Stomach smooth muscle (tissue), 2 donors: Measurements from ENCODE around the gene PIK3CD.

Source experiments
- H3K27ac ChIP-seq: one replicate; pipeline ENCODE4 v1.7.0; 2013; ENCODE audit warnings: mild to moderate bottlenecking, low read length, inconsistent platforms
- H3K27me3 ChIP-seq, 2 donors: one replicate each; pipeline ENCODE4 v1.7.0; 2013; ENCODE audit warnings: low read length in 2 of 2; ENCODE audit not compliant: insufficient read depth in 2 of 2, control insufficient read depth in 1 of 2
- H3K36me3 ChIP-seq, 2 donors: one replicate each; pipeline ENCODE4 v1.7.0; 2013; ENCODE audit warnings: low read length in 2 of 2; ENCODE audit not compliant: control insufficient read depth in 2 of 2, insufficient read depth in 2 of 2
- H3K4me1 ChIP-seq: one replicate; pipeline ENCODE4 v1.7.0; 2013; ENCODE audit warnings: low read length; ENCODE audit not compliant: control insufficient read depth, insufficient read depth
- H3K4me3 ChIP-seq, 2 donors: one replicate each; pipeline ENCODE4 v1.7.0; 2013; ENCODE audit warnings: low read length in 2 of 2
- H3K9ac ChIP-seq, 2 donors: one replicate each; pipeline ENCODE4 v1.7.0; 2013; ENCODE audit warnings: low read length in 2 of 2, mild to moderate bottlenecking in 1 of 2
- H3K9me3 ChIP-seq, 2 donors: one replicate each; pipeline ENCODE4 v1.7.0; 2013; ENCODE audit warnings: low read length in 2 of 2; ENCODE audit not compliant: control insufficient read depth in 2 of 2
- donor health status: healthy.
- donor health status: Pancreatic carcinoma.

PIK3CD gene

DNA sequence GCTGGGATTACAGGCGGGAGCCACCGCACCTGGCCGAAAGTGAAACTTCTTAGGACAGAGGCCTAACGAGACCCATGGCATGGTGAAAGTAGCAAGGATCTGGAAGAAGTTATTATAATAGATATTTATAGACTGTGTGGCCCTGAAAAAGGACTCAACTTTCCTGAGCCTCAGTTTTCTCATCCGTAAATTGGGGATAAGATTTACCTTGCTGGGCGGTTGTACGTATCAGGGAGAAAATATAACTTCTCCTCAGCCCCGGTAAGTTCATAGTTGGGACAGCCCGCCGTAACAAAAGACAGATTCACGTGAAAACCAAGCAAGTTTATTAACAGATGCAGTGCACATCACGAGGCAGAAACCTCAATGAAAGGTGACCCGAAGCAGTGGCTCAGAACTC, 5.5 kb upstream of the PIK3CD start:
- H3K9ac ChIP-seq, result no peak overlapping the region
- H3K9me3 ChIP-seq, result no peaks in the 10 kb centered on the region
- H3K27ac ChIP-seq, result no peak overlapping the region
- H3K4me3 ChIP-seq, result no peak overlapping the region
- no peaks in the 10 kb centered on the region for H3K36me3 ChIP-seq
- H3K4me1 ChIP-seq, result no peaks in the 10 kb centered on the region
- peaks cover 3 to 5% of the 10 kb centered on the region in 2 donors for H3K27me3 ChIP-seq

GRCh38 chr1:9648171-9648570, 3.4 kb upstream of the PIK3CD start:
- Histone ChIP-seq H3K4me1 (peaks cover 8% of the 10 kb centered on the region), H3K4me3 (no peak overlapping the region), H3K36me3 (no peaks in the 10 kb centered on the region), H3K27me3 (peaks cover 7 to 21% of the 10 kb centered on the region in 2 donors), H3K27ac (no peak overlapping the region), H3K9me3 (no peaks in the 10 kb centered on the region), H3K9ac (no peak overlapping the region)

DNA sequence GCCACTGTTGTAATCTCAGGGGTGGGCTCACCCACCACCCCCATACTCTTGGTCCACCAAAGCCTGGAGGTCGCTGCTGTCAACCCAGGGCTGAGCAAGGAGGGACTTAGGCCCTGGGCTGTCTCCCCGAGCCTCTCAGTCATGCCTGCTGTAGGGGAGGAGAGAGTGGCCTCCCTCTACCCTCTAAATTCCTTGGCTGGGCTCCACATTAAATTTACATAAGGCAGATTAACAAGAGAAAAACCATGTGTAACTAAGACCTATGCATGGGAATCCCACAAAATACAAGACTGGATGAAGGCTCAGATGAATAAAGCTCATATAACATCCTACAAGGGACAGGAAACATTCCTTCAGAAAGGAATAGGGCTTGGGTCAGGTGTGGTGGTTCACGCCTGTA, 1.8 kb upstream of the PIK3CD start:
- Histone ChIP-seq H3K9me3 (no peaks in the 10 kb centered on the region), H3K27ac (no peak overlapping the region), H3K27me3 (peaks cover 12 to 27% of the 10 kb centered on the region in 2 donors)

GRCh38 chr1:9651220-9651564, 339 bp upstream of the PIK3CD start:
- H3K36me3 ChIP-seq, result no peaks in the 10 kb centered on the region
- peaks cover 12 to 27% of the 10 kb centered on the region in 2 donors for H3K27me3 ChIP-seq
- H3K9ac ChIP-seq, result no peak overlapping the region
- peak overlapping the region in 1 of 2 donors; percentile 54 for H3K4me3 ChIP-seq
- no peaks in the 10 kb centered on the region for H3K9me3 ChIP-seq
- peaks cover 8% of the 10 kb centered on the region for H3K4me1 ChIP-seq
- no peak overlapping the region for H3K27ac ChIP-seq

More for the DNA sequence above, 1.8 kb upstream of the PIK3CD start:
- H3K9ac ChIP-seq, result no peak overlapping the region
- peaks cover 8% of the 10 kb centered on the region for H3K4me1 ChIP-seq
- no peaks in the 10 kb centered on the region for H3K36me3 ChIP-seq
- H3K4me3 ChIP-seq, result no peak overlapping the region

GRCh38 chr1:9652379-9653209, 1.1 kb downstream of the PIK3CD start:
- Histone ChIP-seq H3K27me3 (peaks cover 12 to 27% of the 10 kb centered on the region in 2 donors), H3K4me3 (peak overlapping the region in 1 of 2 donors; percentile 54), H3K9me3 (no peaks in the 10 kb centered on the region), H3K4me1 (peaks cover 8% of the 10 kb centered on the region), H3K36me3 (no peaks in the 10 kb centered on the region), H3K9ac (no peak overlapping the region), H3K27ac (no peak overlapping the region)

DNA sequence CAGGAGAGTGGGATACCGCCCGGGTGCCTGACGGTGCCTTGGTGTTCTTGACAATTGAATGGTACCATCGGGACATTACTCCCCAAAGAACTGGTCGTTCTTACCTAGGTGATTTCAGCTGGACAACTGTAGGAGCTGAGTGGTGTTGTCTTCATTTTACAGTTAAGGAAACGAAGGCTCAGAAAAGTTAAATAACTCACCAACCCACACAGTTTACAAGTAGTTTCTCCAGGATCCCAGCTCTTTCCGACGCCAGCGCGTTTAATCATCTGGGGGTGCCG, 1.6 kb downstream of the PIK3CD start:
- H3K36me3 ChIP-seq, result no peaks in the 10 kb centered on the region
- H3K4me1 ChIP-seq, result peaks cover 8% of the 10 kb centered on the region
- H3K27me3 ChIP-seq, result peaks cover 12 to 27% of the 10 kb centered on the region in 2 donors
- H3K9ac ChIP-seq, result no peak overlapping the region
- H3K9me3 ChIP-seq, result no peaks in the 10 kb centered on the region
- H3K27ac ChIP-seq, result no peak overlapping the region
- H3K4me3 ChIP-seq, result no peak overlapping the region

DNA sequence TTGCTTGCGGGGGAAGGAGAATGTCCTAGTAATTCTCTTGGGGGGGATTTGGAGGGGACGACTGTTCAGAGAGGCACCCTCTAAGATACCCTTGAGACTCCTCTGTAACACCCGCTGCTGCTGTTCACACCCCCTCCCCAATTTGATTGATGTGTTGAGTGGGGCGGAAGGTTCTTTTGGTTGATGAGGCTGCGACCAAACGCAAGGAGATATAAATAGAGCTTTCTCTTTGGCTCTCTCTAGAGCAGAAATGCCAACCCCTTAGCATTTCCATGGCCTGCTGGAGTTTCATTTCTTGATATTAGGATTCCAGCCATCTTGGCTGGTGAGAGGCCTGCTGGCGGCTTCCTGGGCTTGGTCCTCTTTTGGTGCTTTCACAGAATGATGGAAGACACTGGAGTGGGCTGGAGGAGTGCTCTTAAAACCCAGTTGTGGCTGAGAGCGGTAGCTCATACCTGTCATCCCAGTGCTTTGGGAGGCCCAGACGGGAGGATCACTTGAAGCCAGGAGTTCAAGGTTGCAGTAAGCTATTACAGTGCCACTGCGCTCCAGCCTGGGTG, 2.0 kb downstream of the PIK3CD start:
- Histone ChIP-seq H3K9me3 (no peaks in the 10 kb centered on the region), H3K27me3 (peaks cover 12 to 27% of the 10 kb centered on the region in 2 donors), H3K4me1 (peaks cover 8% of the 10 kb centered on the region), H3K9ac (no peak overlapping the region), H3K4me3 (no peak overlapping the region), H3K27ac (no peak overlapping the region), H3K36me3 (no peaks in the 10 kb centered on the region)

DNA sequence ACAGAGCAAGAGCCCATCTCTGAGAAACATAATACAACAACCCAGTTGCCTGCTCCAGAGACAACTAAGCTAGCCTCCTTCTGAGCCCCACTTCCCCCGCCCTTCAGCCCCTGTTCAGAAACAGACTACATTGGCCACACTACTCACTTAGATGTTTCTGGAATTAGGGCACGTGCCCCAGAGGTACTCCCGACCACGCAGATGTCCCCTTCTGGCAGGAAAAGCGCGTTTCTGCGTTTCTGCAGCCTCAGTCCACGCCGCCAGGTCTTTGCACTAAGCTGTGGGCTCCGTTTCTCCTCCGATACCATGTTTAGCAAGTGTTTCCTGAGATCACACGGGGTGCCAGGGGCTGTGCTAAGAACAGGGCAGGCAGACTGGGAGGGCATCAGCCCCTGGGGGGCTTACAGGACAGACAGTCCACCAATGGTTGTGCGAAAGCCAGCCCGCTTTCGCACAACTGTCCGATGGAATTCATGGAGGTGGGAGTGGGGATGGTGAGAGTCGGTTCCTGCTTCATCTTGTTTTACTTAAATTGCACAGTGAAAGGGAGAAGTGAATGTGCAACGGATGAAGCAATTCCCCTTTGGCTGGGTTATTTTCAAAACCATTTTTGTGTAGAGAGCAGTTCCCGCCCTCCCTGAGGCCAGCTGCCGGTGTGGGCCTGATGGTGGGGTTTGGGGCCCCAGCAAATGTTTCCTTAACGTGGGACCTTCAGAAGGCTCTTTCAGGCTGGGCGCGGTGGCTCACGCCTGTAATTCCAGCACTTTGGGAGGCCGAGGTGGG, 2.7 kb downstream of the PIK3CD start:
- Histone ChIP-seq H3K36me3 (no peaks in the 10 kb centered on the region), H3K4me1 (peaks cover 8% of the 10 kb centered on the region), H3K9ac (no peak overlapping the region), H3K4me3 (no peak overlapping the region), H3K9me3 (no peaks in the 10 kb centered on the region), H3K27me3 (peaks cover 12 to 27% of the 10 kb centered on the region in 2 donors), H3K27ac (no peak overlapping the region)

DNA sequence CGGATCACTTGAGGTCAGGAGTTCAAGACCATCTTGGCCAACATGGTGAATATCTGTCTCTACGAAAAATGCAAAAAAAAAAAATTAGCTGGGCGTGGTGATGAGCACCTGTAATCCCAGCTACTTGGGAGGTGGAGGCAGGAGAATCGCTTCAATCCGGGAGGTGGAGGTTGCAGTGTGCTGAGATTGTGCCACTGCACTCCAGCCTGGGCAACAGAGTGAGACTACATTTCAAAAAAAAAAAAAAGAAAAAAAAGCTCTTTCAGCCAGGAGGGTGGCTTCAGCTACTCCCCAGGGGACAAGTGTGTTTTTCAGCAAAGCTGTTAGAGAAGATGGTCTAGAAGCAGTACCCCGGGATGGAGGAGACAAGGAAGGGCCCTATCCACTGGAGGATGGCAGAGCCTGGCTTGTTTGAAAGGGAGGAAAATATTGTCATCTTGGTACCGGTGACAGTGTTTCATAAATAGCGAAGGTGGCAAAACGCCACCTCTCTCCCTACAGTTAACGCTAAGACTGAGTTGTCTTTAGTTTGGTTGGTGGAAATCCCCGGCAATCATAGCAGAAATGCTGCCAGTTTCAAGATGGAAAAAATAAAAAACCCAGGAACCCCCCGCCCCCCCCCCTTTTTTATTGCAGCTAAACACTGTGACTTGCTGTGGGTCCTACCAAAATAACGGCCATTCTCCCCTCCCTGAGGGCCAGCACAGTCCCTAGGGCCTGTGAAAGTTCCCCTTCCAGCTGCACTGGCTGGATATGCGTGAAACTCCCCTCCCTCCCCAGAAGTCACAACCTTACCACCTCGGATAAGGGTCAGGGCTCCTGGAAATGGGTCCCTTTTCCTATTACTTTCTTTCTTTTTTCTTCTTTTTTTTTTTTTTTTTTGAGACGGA, 3.5 kb downstream of the PIK3CD start:
- Histone ChIP-seq H3K27ac (no peak overlapping the region), H3K9ac (no peak overlapping the region), H3K4me1 (peaks cover 8% of the 10 kb centered on the region), H3K4me3 (no peak overlapping the region), H3K27me3 (peaks cover 12 to 27% of the 10 kb centered on the region in 2 donors), H3K36me3 (no peaks in the 10 kb centered on the region), H3K9me3 (no peaks in the 10 kb centered on the region)

DNA sequence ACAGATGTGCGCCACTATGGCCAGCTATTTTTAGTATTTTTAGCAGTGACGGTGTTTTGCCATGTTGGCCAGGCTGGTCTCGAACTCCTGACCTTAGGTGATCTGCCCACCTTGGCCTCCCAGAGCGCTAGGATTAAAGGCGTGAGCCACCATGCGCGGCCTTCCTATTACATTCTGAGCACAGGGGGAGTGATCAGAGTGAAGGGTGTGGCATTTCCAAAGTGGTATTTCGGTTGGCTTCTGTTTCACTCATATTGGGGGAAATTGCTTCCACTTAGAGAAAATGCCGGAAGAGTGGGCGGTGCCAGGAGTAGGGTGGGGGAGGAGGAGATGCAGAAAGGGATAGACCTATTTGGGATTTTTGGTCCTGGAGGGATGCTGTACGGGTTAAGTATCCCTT, 4.3 kb downstream of the PIK3CD start:
- H3K4me1 ChIP-seq, result peaks cover 8% of the 10 kb centered on the region
- peaks cover 12 to 27% of the 10 kb centered on the region in 2 donors for H3K27me3 ChIP-seq
- H3K9ac ChIP-seq, result no peak overlapping the region
- H3K9me3 ChIP-seq, result no peaks in the 10 kb centered on the region
- H3K27ac ChIP-seq, result no peak overlapping the region
- H3K4me3 ChIP-seq, result no peak overlapping the region
- H3K36me3 ChIP-seq, result no peaks in the 10 kb centered on the region
